Epithelial cell of esophagus (primary cell): Measurements from ENCODE around the gene RAD9A.

Source experiments
- DNase-seq: peaks from one replicate; pipeline ENCODE4 v3.0.0; 2010; ENCODE audit warnings: low read depth
- H3K4me3 ChIP-seq: 2 replicates; pipeline ENCODE4 v1.5.1; 2011; ENCODE audit warnings: mild to moderate bottlenecking, low read length, control low read depth
- CTCF ChIP-seq: IDR thresholded peaks from 2 replicates; pipeline ENCODE4 v1.5.1; 2011; ENCODE audit warnings: low read depth, mild to moderate bottlenecking, low read length, control low read depth, inconsistent platforms; ENCODE audit not compliant: insufficient read depth; ENCODE audit errors: missing control alignments

The RAD9A gene

GRCh38 chr11:67437082-67437808 lies 45.5 kb downstream of the RAD9A start, which contains the start of gene PTPRCAP:
Gene PTPRCAP, minus strand, starts transcription at chr11:67437682. Its CDS starts 63 bp downstream, at chr11:67437619.
- H3K4me3 ChIP-seq = no peak within 1 kb of the TSS
- DNase-seq = no peak
- no peak for TF ChIP-seq CTCF

- no peak for TF ChIP-seq CTCF
- H3K4me3 ChIP-seq = no peak overlapping the region
- DNase-seq = no peak
These were observed 46.0 kb downstream of the RAD9A start for GRCh38 chr11:67437809-67438157.

GRCh38 chr11:67438158-67438902 lies 46.5 kb downstream of the RAD9A start:
- no peak for TF ChIP-seq CTCF
- DNase-seq = no peak
- H3K4me3 ChIP-seq = no peak overlapping the region

GRCh38 chr11:67439321-67440228 lies 47.8 kb downstream of the RAD9A start:
- DNase-seq = peak; percentile 53
- no peak overlapping the region for H3K4me3 ChIP-seq
- peak; percentile 34 for TF ChIP-seq CTCF

GRCh38 chr11:67440229-67441097 lies 48.7 kb downstream of the RAD9A start:
- no peak overlapping the region for H3K4me3 ChIP-seq
- no peak for DNase-seq
- TF ChIP-seq CTCF = no peak

GRCh38 chr11:67441098-67441563 lies 49.3 kb downstream of the RAD9A start:
- no peak overlapping the region for H3K4me3 ChIP-seq
- no peak for DNase-seq
- TF ChIP-seq CTCF = no peak
